H4 (cell line): ENCODE measurements around the gene PKIG. TPM values are rescaled to one million over a fixed set of nuclear protein-coding genes. Genes with fewer than 3 reads are reported as not detected.

ENCODE experiments used
- DNase-seq: peaks from one replicate; pipeline ENCODE4 v3.0.0-alpha.2; 2015; ENCODE audit warnings: low spot score
- total RNA-seq: library from RNA; depleted of rRNA; stranded (reverse); fragments of >200 nt; shearing (Covaris generic); gene quantifications from 2 replicates; pipeline ENCODE4 v1.2.3, GENCODE V29; 2014; rRNA removed

PKIG gene
- total RNA-seq, 1 experiment from 2014 or later, result 77.3 TPM

- no peak for DNase-seq
Measured at GRCh38 chr20:44662261-44662660, 79.9 kb downstream of the PKIG start.

- no peak for DNase-seq
Measured at GRCh38 chr20:44664131-44664530, 81.8 kb downstream of the PKIG start.

GRCh38 chr20:44666066-44666465, 83.7 kb downstream of the PKIG start:
- no peak for DNase-seq

Other genes with a start within 250 kb of the PKIG start
- not detected in 2 replicates for gene R3HDML, start 245.5 kb upstream of the PKIG start, total RNA-seq
- not detected in 2 replicates for gene HNF4A, start 226.9 kb upstream of the PKIG start, total RNA-seq
- 8.8 and 11.2 TPM in 2 replicates for gene TTPAL, start 106.7 kb upstream of the PKIG start, total RNA-seq
- gene SERINC3, start 60.5 kb upstream of the PKIG start, total RNA-seq, result 46.4 and 82.7 TPM in 2 replicates
- gene ADA, start 69.1 kb downstream of the PKIG start, total RNA-seq, result 7.9 and 11.3 TPM in 2 replicates
- 0.77 and 4.2 TPM in 2 replicates for gene CCN5, start 132.8 kb downstream of the PKIG start, total RNA-seq
- gene KCNK15, start 163.3 kb downstream of the PKIG start, total RNA-seq, result 0.06 TPM in 1 of 2 replicates, not detected in the other
- gene RIMS4, start 228.0 kb downstream of the PKIG start, total RNA-seq, result 3.2 and 4.1 TPM in 2 replicates